HG02938 (cell line): ENCODE data around the gene HINT2.

ENCODE experiments used
- ATAC-seq: cut with Tn5 transposase; IDR thresholded peaks from one replicate; pipeline ENCODE4 v1.9.1; 2021; ENCODE audit warnings: mild to moderate bottlenecking, moderate library complexity; ENCODE audit not compliant: unreplicated experiment

The HINT2 gene

GRCh38 chr9:35812025-35812602 is 2.7 kb downstream of the HINT2 start, which contains the start of gene SPAG8:
Gene SPAG8 (minus strand): TSS chr9:35812262. CDS start chr9:35812147, 115 bp downstream.
- peak; percentile 58 for ATAC-seq

GRCh38 chr9:35811381-35812024 is 3.3 kb downstream of the HINT2 start:
- ATAC-seq, result no peak

GRCh38 chr9:35810122-35810521 is 4.7 kb downstream of the HINT2 start:
- ATAC-seq, result no peak

GRCh38 chr9:35808433-35808832 is 6.4 kb downstream of the HINT2 start:
- ATAC-seq, result no peak

GRCh38 chr9:35806101-35806500 is 8.7 kb downstream of the HINT2 start:
- no peak for ATAC-seq

- no peak for ATAC-seq
Measured at GRCh38 chr9:35801328-35802128, 13.3 kb downstream of the HINT2 start.

GRCh38 chr9:35800530-35800929 is 14.3 kb downstream of the HINT2 start:
- ATAC-seq, result no peak

GRCh38 chr9:35798658-35799374 is 16.0 kb downstream of the HINT2 start:
- no peak for ATAC-seq

GRCh38 chr9:35797311-35798109 is 17.3 kb downstream of the HINT2 start:
- no peak for ATAC-seq

- ATAC-seq, result no peak
Measured at GRCh38 chr9:35795695-35796094, 19.1 kb downstream of the HINT2 start.

- no peak for ATAC-seq
Measured at GRCh38 chr9:35793461-35793860, 21.4 kb downstream of the HINT2 start.

- no peak for ATAC-seq
Measured at GRCh38 chr9:35792826-35793225, 22.0 kb downstream of the HINT2 start.

GRCh38 chr9:35792024-35792813 is 22.6 kb downstream of the HINT2 start:
- no peak for ATAC-seq

GRCh38 chr9:35791297-35791921 is 23.4 kb downstream of the HINT2 start, which contains the start of gene NPR2:
Gene NPR2 (plus strand): TSS chr9:35791591. CDS start chr9:35792409, 818 bp downstream.
- ATAC-seq, result no peak

GRCh38 chr9:35790385-35791296 is 24.2 kb downstream of the HINT2 start:
- ATAC-seq, result no peak

- no peak for ATAC-seq
Measured at GRCh38 chr9:35790025-35790384, 24.8 kb downstream of the HINT2 start.

- ATAC-seq, result no peak
Measured at GRCh38 chr9:35789541-35789940, 25.3 kb downstream of the HINT2 start.

GRCh38 chr9:35783418-35783817 is 31.4 kb downstream of the HINT2 start:
- no peak for ATAC-seq
